ENCODE measurements around the gene ACAA2.

- TF ChIP-seq CTCF (conservative IDR thresholded peaks at IDR 0.05; ENCODE audit: low read depth in 2 of 2) (no peak), EZH2phosphoT487 (IDR thresholded peaks at IDR 0.05; ENCODE audit: unreplicated experiment) (no peak), POLR2AphosphoS5 (IDR thresholded peaks at IDR 0.05; ENCODE audit: low read depth) (no peak), EZH2 (IDR thresholded peaks at IDR 0.05; ENCODE audit: low read depth, unreplicated experiment) (no peak), REST (IDR thresholded peaks at IDR 0.05; ENCODE audit: unreplicated experiment) (no peak), CREB1 (CRISPR knock-in tag; IDR thresholded peaks at IDR 0.05; ENCODE audit: low read depth) (no peak), NANOG (IDR thresholded peaks at IDR 0.05; ENCODE audit: borderline replicate concordance) (no peak)
These were observed 39.7 kb upstream of the ACAA2 start for GRCh38 chr18:49853011-49853410.

Data from GM23338 (cell line).